ENCODE measurements around the gene TMEM98. TPM values are rescaled to one million over a fixed set of nuclear protein-coding genes. Genes with fewer than 3 reads are reported as not detected.
"Not testable (repeated sequence)": the region's sequence is repeated elsewhere in the genome, so short reads cannot be mapped to it uniquely, and the experiment has no call there.

The TMEM98 gene
- polyA plus RNA-seq, 1 donor (not counting 4 experiments of a cell fraction or from before 2014, with no cell fraction given): 66.8 TPM

GRCh38 chr17:32882029-32882428 lies 45.9 kb upstream of the TMEM98 start:
- FAIRE-seq (no peak), DNase-seq (ENCODE audit: low read depth, low spot score) (no peak)
- Histone ChIP-seq H2AFZ (ENCODE audit: control insufficient read depth, low read length) (no peak overlapping the region), H3K4me3 (ENCODE audit: control insufficient read depth in 2 of 3, extremely low read depth in 1 of 3, insufficient read depth in 2 of 3, low read depth in 1 of 3, low read length in 3 of 3) (no peak overlapping the region), H3K9me1 (ENCODE audit: control insufficient read depth, extremely low read depth, insufficient read depth, low read length) (no peaks in the 10 kb centered on the region), H3K36me3 (ENCODE audit: control insufficient read depth in 2 of 2, extremely low read depth in 1 of 2, insufficient read depth in 2 of 2, low read length in 2 of 2) (no peaks in the 10 kb centered on the region), H3K4me2 (ENCODE audit: control insufficient read depth, extremely low read depth, insufficient read depth, low read depth, low read length) (no peak overlapping the region), H3K27me3 (ENCODE audit: control insufficient read depth, extremely low read depth, insufficient read depth, low read length) (no peaks in the 10 kb centered on the region), H3K79me2 (ENCODE audit: control insufficient read depth, insufficient read depth, low read length) (no peaks in the 10 kb centered on the region), H3K9me3 (ENCODE audit: control insufficient read depth, low read depth, low read length) (no peaks in the 10 kb centered on the region), H3K27ac (ENCODE audit: control insufficient read depth, insufficient read depth, low read length) (no peak overlapping the region), H4K20me1 (ENCODE audit: control insufficient read depth, extremely low read depth, insufficient read depth, low read length) (no peaks in the 10 kb centered on the region), H3K9ac (ENCODE audit: control insufficient read depth, extremely low read depth, insufficient read depth, low read length) (no peak overlapping the region), H3K4me1 (ENCODE audit: control insufficient read depth, extremely low read depth, insufficient read depth, low read length) (peaks cover 8% of the 10 kb centered on the region)
- TF ChIP-seq, protein P1, sequence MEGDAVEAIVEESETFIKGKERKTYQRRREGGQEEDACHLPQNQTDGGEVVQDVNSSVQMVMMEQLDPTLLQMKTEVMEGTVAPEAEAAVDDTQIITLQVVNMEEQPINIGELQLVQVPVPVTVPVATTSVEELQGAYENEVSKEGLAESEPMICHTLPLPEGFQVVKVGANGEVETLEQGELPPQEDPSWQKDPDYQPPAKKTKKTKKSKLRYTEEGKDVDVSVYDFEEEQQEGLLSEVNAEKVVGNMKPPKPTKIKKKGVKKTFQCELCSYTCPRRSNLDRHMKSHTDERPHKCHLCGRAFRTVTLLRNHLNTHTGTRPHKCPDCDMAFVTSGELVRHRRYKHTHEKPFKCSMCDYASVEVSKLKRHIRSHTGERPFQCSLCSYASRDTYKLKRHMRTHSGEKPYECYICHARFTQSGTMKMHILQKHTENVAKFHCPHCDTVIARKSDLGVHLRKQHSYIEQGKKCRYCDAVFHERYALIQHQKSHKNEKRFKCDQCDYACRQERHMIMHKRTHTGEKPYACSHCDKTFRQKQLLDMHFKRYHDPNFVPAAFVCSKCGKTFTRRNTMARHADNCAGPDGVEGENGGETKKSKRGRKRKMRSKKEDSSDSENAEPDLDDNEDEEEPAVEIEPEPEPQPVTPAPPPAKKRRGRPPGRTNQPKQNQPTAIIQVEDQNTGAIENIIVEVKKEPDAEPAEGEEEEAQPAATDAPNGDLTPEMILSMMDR (optimal IDR thresholded peaks at IDR 0.05 in 1 of 3, IDR thresholded peaks at IDR 0.05 in 1 of 3, conservative IDR thresholded peaks at IDR 0.05 in 1 of 3; ENCODE audit: extremely low read depth in 1 of 3, insufficient read depth in 2 of 3, low read length in 3 of 3): no peak
- TF ChIP-seq EZH2 (IDR thresholded peaks at IDR 0.05; ENCODE audit: low read length): no peak
- dilution Hi-C loops (cut with MboI; ENCODE audit: extremely low pct_ligation_motif_present, low sequenced_read_pairs): no loop called here

GRCh38 chr17:32882734-32883133 lies 45.2 kb upstream of the TMEM98 start:
- dilution Hi-C loops (cut with MboI; ENCODE audit: extremely low pct_ligation_motif_present, low sequenced_read_pairs): no loop called here
- no peak overlapping the region for H3K27ac ChIP-seq (ENCODE audit: control insufficient read depth, insufficient read depth, low read length)
- no peak overlapping the region for H3K4me2 ChIP-seq (ENCODE audit: control insufficient read depth, extremely low read depth, insufficient read depth, low read depth, low read length)
- no peaks in the 10 kb centered on the region for H3K9me1 ChIP-seq (ENCODE audit: control insufficient read depth, extremely low read depth, insufficient read depth, low read length)
- no peaks in the 10 kb centered on the region for H3K36me3 ChIP-seq (ENCODE audit: control insufficient read depth in 2 of 2, extremely low read depth in 1 of 2, insufficient read depth in 2 of 2, low read length in 2 of 2)
- TF ChIP-seq, protein P1 (optimal IDR thresholded peaks at IDR 0.05 in 1 of 3, IDR thresholded peaks at IDR 0.05 in 1 of 3, conservative IDR thresholded peaks at IDR 0.05 in 1 of 3; ENCODE audit: extremely low read depth in 1 of 3, insufficient read depth in 2 of 3, low read length in 3 of 3): no peak
- TF ChIP-seq EZH2 (IDR thresholded peaks at IDR 0.05; ENCODE audit: low read length): no peak
- DNase-seq (ENCODE audit: low read depth, low spot score) (no peak), FAIRE-seq (no peak)
- no peaks in the 10 kb centered on the region for H3K79me2 ChIP-seq (ENCODE audit: control insufficient read depth, insufficient read depth, low read length)
- no peak overlapping the region for H3K4me3 ChIP-seq (ENCODE audit: control insufficient read depth in 2 of 3, extremely low read depth in 1 of 3, insufficient read depth in 2 of 3, low read depth in 1 of 3, low read length in 3 of 3)
- H3K4me1 ChIP-seq (ENCODE audit: control insufficient read depth, extremely low read depth, insufficient read depth, low read length): peaks cover 3% of the 10 kb centered on the region
- no peak overlapping the region for H3K9ac ChIP-seq (ENCODE audit: control insufficient read depth, extremely low read depth, insufficient read depth, low read length)
- H3K27me3 ChIP-seq (ENCODE audit: control insufficient read depth, extremely low read depth, insufficient read depth, low read length): no peaks in the 10 kb centered on the region
- no peaks in the 10 kb centered on the region for H3K9me3 ChIP-seq (ENCODE audit: control insufficient read depth, low read depth, low read length)
- H2AFZ ChIP-seq (ENCODE audit: control insufficient read depth, low read length): no peak overlapping the region
- H4K20me1 ChIP-seq (ENCODE audit: control insufficient read depth, extremely low read depth, insufficient read depth, low read length): no peaks in the 10 kb centered on the region

- H3K4me1 ChIP-seq (ENCODE audit: control insufficient read depth, extremely low read depth, insufficient read depth, low read length); H3K9me1 ChIP-seq (ENCODE audit: control insufficient read depth, extremely low read depth, insufficient read depth, low read length); H3K27me3 ChIP-seq (ENCODE audit: control insufficient read depth, extremely low read depth, insufficient read depth, low read length); H3K36me3 ChIP-seq (ENCODE audit: control insufficient read depth in 2 of 2, extremely low read depth in 1 of 2, insufficient read depth in 2 of 2, low read length in 2 of 2); H4K20me1 ChIP-seq (ENCODE audit: control insufficient read depth, extremely low read depth, insufficient read depth, low read length); DNase-seq (ENCODE audit: low read depth, low spot score); H3K79me2 ChIP-seq (ENCODE audit: control insufficient read depth, insufficient read depth, low read length); dilution Hi-C loops (cut with MboI; ENCODE audit: extremely low pct_ligation_motif_present, low sequenced_read_pairs); H3K9me3 ChIP-seq (ENCODE audit: control insufficient read depth, low read depth, low read length); H3K4me3 ChIP-seq (ENCODE audit: control insufficient read depth in 2 of 3, extremely low read depth in 1 of 3, insufficient read depth in 2 of 3, low read depth in 1 of 3, low read length in 3 of 3); FAIRE-seq: not testable (repeated sequence)
- H3K9ac ChIP-seq (ENCODE audit: control insufficient read depth, extremely low read depth, insufficient read depth, low read length): peak overlapping the region; percentile 52
- H2AFZ ChIP-seq (ENCODE audit: control insufficient read depth, low read length): peak overlapping the region; percentile 84
- H3K4me2 ChIP-seq (ENCODE audit: control insufficient read depth, extremely low read depth, insufficient read depth, low read depth, low read length): peak overlapping the region; percentile 6
- H3K27ac ChIP-seq (ENCODE audit: control insufficient read depth, insufficient read depth, low read length): peak overlapping the region; percentile 47
Measured at GRCh38 chr17:32886951-32887350, 41.0 kb upstream of the TMEM98 start.

GRCh38 chr17:32887410-32887809 lies 40.5 kb upstream of the TMEM98 start:
- H3K9me1 ChIP-seq (ENCODE audit: control insufficient read depth, extremely low read depth, insufficient read depth, low read length); H3K4me2 ChIP-seq (ENCODE audit: control insufficient read depth, extremely low read depth, insufficient read depth, low read depth, low read length); dilution Hi-C loops (cut with MboI; ENCODE audit: extremely low pct_ligation_motif_present, low sequenced_read_pairs); H3K79me2 ChIP-seq (ENCODE audit: control insufficient read depth, insufficient read depth, low read length); H3K27ac ChIP-seq (ENCODE audit: control insufficient read depth, insufficient read depth, low read length); H3K9me3 ChIP-seq (ENCODE audit: control insufficient read depth, low read depth, low read length); H2AFZ ChIP-seq (ENCODE audit: control insufficient read depth, low read length); H3K36me3 ChIP-seq (ENCODE audit: control insufficient read depth in 2 of 2, extremely low read depth in 1 of 2, insufficient read depth in 2 of 2, low read length in 2 of 2); DNase-seq (ENCODE audit: low read depth, low spot score); H3K9ac ChIP-seq (ENCODE audit: control insufficient read depth, extremely low read depth, insufficient read depth, low read length); H4K20me1 ChIP-seq (ENCODE audit: control insufficient read depth, extremely low read depth, insufficient read depth, low read length); H3K4me3 ChIP-seq (ENCODE audit: control insufficient read depth in 2 of 3, extremely low read depth in 1 of 3, insufficient read depth in 2 of 3, low read depth in 1 of 3, low read length in 3 of 3); H3K27me3 ChIP-seq (ENCODE audit: control insufficient read depth, extremely low read depth, insufficient read depth, low read length); H3K4me1 ChIP-seq (ENCODE audit: control insufficient read depth, extremely low read depth, insufficient read depth, low read length); FAIRE-seq: not testable (repeated sequence)
